IPS-18c (cell line): ENCODE data around the gene RLN3.
"Not testable (repeated sequence)": the region's sequence is repeated elsewhere in the genome, so short reads cannot be mapped to it uniquely, and the experiment has no call there.

Experiments
- H3K4me3 ChIP-seq: 2 replicates; pipeline ENCODE4 v1.7.0; 2013; ENCODE audit warnings: low read depth, mild to moderate bottlenecking, low read length, moderate library complexity; ENCODE audit not compliant: insufficient read depth
- H3K9me3 ChIP-seq: one replicate; pipeline ENCODE4 v1.6.1; 2013; ENCODE audit warnings: mild to moderate bottlenecking, low read length, moderate library complexity; ENCODE audit not compliant: control insufficient read depth, insufficient read depth

RLN3 gene

DNA sequence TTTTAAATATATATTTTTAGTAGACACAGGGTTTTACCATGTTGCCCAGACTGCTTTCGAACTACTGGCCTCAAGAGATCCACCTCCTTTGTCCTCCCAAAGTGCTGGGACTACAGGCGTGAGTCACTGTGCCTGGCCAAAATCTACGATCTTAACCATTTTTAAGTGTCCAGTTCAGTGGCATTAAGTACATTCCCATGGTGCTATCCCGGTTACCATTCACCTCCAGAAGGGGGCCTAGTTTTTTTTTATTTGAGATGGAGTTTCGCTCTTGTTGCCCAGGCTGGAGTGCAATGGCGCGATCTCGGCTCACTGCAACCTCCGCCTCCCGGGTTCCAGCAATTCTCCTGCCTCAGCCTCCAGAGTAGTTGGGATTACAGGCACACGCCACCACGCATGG is 7.2 kb downstream of the RLN3 start:
- H3K4me3 ChIP-seq, H3K9me3 ChIP-seq: not testable (repeated sequence)

DNA sequence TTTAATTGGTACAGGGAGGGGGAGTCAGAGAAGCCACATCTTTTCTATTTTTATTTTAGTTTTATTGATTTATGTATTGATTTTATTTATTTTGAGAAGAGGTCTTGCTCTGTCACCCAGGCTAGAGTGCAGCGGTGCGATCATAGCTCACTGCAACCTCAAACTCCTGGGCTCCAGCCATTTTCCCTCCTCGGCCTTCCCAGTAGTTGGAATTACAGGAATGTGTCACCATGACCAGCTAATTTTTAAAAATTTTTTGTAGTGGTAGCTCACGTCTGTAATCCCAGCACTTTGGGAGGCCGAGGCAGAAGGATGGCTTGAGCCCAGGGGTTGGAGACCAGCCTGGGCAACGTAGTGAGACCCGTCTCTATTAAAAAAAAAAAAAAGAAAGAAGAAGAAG is 7.8 kb downstream of the RLN3 start:
- H3K4me3 ChIP-seq, result no peak overlapping the region
- no peaks in the 10 kb centered on the region for H3K9me3 ChIP-seq

DNA sequence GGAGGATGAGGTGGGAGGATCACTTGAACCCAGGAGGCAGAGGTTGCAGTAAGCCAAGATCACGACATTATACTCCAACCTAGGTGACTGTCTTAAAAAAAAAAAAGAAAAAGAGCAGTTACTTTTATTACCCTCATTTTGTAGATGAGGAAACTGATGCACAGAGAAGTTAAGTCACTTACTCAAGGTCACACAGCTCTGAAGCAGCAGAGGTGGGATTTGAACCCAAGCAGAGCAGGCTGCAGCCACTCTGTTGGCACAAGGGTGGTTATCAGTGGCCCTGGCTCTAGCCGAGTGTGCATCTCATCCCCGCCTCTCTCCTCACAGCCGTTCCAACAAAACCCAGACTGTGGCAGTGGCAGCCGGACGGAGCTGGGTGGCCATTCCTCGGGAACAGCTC is 11.2 kb downstream of the RLN3 start:
- Histone ChIP-seq H3K9me3 (no peaks in the 10 kb centered on the region), H3K4me3 (no peak overlapping the region)

DNA sequence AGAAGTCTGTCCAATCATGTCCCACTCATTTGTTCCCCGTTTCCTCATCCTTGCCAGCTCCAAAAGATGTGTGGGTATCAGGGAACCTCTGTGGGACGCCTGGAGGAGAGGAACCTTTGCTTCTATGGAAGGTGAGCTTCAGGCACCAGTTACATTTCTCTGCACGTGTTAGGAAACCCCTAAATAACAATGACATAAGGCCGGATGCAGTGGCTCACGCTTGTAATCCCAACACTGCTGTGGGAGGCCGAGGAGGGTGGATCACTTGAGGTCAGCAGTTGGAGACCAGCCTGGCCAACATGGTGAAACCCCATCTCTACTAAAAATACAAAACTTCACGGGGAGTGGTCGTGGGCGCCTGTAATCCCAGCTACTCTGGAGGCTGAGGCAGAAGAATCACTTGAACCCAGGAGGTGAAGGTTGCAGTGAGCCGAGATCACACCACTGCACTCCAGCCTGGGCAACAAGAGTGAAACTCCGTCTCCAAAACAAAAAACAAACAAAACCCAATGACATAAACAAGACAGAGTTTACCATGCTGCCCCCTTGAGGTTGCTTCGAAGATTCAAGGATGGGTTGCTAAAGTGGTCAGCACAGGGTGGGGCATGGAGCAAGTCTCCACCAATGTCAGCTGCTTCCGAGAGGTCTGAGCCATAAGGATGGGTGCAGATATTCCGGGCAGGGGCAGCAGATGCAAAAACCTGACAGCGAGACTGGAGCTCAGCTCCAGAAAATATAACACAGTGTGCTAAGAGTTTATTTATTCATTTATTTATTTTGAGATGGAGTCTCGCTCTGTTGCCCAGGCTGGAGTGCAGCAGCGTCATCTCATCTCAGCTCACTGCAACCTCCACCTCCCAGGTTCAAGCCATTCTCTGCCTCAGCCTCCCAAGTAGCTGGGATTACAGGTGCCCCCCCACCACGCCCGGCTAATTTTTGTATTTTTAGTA is 15.0 kb downstream of the RLN3 start:
- not testable (repeated sequence) for H3K4me3 ChIP-seq, H3K9me3 ChIP-seq

DNA sequence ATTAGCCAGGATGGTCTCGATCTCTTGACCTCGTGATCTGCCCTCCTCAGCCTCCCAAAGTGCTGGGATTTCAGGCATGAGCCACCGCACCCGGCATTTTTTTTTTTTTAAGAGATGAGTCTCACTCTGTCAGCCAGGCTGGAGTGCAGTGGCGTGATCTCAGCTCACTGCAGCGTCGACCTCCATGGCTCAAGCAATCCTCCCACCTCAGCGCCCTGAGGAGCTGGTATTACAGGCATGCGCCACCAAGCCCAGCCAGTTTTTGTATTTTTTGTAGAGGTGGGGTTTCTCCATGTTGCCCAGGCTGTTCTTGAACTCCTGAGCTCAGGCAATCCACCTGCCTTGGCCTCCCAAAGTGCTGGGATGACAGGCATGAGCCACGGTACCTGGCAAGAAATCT is 19.9 kb downstream of the RLN3 start:
- not testable (repeated sequence) for H3K4me3 ChIP-seq

DNA sequence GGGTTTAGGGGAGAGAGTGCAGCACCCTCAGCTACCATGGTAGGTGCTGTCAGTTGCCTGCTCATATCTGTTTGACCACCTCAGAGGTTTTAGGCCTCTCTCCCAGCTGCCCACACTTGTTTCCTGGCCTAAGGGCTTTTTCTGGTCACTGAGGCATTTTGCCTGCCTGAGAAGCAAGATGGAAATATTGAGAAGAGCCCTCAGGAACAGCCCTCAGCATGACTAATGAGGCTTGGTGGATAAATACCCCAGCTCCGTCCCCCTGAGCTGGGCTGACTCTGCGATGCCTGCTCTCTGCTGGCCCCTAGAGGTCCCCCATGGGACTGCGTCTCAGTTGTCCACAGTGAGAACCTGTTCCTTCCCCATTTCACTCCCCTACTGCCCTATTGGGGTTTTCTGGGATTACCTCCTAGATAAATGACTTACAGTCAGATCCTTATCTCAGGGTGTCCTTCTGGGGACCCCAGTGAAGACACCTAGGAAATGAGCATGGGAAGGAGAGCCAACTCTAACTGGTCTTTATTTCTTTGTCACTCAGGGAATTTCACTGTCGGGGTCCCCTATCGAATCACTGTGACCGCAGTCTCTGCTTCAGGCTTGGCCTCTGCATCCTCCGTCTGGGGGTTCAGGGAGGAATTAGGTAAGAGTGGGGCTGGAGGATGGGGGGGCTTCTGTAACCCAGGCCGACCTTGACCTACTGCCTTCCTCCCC is 20.6 kb downstream of the RLN3 start:
- H3K9me3 ChIP-seq, result no peaks in the 10 kb centered on the region

More for the DNA sequence above, 19.9 kb downstream of the RLN3 start:
- H3K9me3 ChIP-seq, result not testable (repeated sequence)

DNA sequence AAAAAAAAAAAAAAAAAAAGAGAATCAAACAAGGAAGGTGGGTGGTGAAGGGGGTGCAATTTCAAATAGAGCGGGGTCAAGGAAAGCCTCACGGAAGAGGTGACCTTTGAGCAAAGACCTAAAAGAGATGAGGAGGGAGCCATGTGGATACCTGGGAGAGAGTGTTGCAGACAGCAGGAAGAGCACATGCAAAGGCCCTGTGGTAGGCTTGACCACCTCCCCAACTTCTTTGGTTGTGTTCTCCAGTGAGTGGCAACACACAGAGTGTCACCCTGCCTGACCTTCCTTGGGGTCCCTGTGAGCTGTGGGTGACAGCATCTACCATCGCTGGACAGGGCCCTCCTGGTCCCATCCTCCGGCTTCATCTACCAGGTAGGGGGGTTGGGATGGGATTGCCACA is 22.6 kb downstream of the RLN3 start:
- Histone ChIP-seq H3K9me3 (no peaks in the 10 kb centered on the region), H3K4me3 (no peak overlapping the region)

More for the DNA sequence above, 20.6 kb downstream of the RLN3 start:
- no peak overlapping the region for H3K4me3 ChIP-seq

DNA sequence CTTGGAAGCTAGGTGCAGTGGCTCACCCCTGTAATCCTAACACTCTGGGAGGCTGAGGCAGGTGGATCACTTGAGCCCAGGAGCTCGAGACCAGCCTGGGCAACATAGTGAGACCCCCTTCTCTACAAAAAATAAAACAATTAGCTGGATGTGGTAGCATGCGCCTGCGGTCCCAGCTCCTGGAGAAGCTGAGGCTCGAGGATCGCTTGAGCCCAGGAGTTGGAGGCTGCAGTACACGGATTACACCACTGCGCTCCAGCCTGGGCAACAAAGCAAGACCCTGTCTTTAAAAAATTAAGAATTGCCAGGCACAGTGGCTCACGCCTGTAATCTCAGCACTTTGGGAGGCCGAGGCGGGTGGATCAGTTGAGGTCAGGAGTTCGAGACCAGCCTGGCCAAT is 23.0 kb downstream of the RLN3 start:
- not testable (repeated sequence) for H3K9me3 ChIP-seq, H3K4me3 ChIP-seq

DNA sequence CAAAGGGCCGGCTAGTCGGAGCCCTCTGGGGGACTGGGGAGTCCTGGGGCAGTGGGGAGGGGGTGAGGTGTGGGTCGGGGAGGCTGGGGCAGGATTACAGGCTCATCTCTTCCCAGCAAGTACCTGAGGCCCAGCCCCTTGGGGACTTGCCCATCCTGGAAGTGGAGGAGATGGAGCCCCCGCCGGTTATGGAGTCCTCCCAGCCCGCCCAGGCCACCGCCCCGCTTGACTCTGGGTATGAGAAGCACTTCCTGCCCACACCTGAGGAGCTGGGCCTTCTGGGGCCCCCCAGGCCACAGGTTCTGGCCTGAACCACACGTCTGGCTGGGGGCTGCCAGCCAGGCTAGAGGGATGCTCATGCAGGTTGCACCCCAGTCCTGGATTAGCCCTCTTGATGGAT is 24.0 kb downstream of the RLN3 start:
- H3K9me3 ChIP-seq, result no peaks in the 10 kb centered on the region
- H3K4me3 ChIP-seq, result no peak overlapping the region

DNA sequence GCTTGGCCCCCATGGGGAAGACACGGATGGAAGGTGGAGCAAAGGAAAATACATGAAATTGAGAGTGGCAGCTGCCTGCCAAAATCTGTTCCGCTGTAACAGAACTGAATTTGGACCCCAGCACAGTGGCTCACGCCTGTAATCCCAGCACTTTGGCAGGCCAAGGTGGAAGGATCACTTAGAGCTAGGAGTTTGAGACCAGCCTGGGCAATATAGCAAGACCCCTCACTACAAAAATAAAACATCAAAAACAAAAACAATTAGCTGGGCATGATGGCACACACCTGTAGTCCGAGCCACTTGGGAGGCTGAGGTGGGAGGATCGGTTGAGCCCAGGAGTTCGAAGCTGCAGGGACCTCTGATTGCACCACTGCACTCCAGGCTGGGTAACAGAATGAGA is 24.5 kb downstream of the RLN3 start:
- H3K4me3 ChIP-seq, result no peak overlapping the region
- H3K9me3 ChIP-seq, result no peaks in the 10 kb centered on the region

DNA sequence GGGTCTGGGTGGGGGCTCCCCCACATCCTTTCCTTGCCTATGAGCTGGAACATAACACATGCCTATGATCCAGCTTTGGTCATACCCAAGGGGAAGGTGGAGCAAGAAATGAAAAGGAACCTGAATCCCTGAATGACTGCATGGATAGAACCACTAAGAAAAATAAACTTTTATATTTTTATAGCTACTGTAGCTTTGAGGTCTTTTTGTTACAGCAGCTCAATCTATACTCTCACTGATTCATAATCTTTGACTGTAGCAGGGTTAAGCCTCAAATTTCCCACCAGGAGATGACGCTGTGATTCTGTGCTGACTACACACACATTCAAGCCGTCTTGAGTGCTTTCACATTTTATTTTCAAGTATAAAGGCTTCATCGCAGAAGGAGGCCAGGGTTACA is 25.1 kb downstream of the RLN3 start:
- no peaks in the 10 kb centered on the region for H3K9me3 ChIP-seq
- no peak overlapping the region for H3K4me3 ChIP-seq

DNA sequence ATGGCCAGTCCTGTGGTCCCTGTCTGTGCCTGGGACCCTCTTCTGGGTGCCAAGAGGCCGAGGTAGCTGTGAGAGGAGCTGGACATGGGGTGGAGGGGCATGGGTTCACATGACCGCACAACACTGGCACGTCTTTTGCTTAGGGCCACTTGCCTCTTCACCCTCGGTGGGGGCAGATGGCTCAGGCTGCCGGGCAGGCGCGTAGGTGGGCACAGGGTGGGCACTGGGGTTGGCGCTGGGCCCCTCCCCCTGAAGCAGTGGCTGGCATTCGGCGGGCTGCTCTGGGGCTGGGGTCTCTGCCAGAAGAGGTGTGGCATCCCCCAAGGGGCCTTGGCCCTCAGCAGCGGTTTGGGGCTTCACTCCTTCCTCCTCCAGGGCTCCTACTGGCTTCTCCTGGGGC is 25.6 kb downstream of the RLN3 start:
- Histone ChIP-seq H3K4me3 (no peak overlapping the region), H3K9me3 (no peaks in the 10 kb centered on the region)

DNA sequence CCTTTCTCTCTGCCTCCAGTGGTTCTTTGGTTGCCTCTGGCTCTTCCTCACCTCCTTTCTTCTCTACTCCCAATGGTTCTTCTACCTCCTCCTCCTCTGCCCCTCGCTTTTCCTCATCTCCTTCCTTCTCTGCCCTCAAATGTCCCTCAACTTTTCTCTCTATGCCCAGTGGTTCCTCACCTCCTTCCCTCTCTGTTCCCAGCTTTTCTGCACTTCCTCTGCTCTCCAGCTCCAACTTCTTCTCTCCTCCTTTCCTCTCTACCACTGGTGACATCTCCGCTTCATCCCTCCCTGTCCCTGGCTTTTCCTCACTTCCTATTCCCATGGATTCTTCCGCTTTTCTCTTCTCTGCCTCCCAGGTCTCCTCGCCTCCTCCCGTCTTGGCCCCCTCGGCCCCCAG is 26.2 kb downstream of the RLN3 start:
- H3K4me3 ChIP-seq, result no peak overlapping the region
- H3K9me3 ChIP-seq, result no peaks in the 10 kb centered on the region

DNA sequence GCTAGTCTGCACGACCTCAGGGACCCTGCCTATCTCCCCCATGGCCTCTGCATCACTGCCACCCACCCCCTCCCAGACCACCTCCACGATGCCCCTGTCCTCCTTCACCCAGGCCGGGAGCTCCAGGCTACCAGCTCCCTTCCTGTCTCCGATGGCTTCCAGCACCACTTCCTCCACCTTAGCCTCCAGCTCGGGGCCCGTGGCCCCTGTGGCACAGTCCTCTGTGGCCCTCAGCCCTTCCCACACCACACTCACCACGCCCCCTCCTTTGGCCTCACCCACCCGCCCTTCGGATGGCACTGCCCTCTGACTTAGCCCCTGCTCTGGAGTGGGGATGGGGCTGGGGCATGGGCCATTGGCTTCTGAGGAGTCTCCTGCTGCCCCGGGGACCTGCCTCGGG is 26.8 kb downstream of the RLN3 start:
- Histone ChIP-seq H3K4me3 (no peak overlapping the region), H3K9me3 (no peaks in the 10 kb centered on the region)

DNA sequence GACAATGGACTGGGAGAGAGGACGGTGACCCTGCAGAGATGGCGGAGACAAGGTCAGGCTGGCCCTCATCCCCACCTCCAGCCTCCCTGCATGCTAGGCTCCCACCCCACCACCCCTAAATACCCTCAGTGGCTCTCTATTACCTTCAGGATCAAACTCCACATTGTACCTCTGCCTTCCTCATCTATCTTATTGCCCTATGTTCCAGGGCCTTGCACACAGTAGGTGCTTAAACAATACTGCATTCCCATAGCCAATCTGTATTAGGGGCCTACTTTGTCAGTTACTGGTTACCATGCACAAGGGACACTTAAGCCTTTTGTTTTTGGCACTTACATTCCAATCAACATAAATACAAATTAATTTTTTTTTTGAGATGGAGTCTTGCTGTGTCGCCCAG is 27.4 kb downstream of the RLN3 start:
- Histone ChIP-seq H3K9me3 (no peaks in the 10 kb centered on the region), H3K4me3 (no peak overlapping the region)

DNA sequence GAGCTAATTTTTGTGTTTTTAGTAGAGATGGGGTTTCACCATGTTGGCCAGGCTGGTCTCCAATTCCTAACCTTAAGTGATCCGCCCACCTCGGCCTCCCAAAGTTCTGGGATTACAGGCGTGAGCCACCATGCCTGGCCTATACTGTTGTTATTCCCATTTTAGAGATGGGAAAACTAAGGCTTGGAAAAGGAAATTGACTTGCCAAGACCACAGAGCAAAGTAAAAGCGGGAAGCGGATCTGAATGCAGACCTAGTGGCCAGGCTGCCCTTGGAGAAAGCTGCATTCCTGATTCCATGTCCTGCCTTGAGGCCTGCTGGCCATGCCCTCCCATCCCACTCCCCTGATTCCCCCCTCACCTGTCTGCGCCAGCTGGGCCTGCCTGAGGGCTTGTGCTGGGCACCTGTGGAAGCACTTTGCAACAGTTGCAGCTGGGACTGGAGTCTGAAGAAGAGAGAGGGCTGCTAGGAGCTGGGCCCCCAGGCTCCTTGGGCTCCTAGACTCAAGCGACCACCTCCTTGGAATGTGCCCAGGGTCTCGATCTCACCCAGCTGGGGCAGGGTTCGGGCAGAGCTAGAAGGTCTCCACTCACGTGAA is 28.2 kb downstream of the RLN3 start:
- Histone ChIP-seq H3K4me3 (no peak overlapping the region), H3K9me3 (no peaks in the 10 kb centered on the region)

DNA sequence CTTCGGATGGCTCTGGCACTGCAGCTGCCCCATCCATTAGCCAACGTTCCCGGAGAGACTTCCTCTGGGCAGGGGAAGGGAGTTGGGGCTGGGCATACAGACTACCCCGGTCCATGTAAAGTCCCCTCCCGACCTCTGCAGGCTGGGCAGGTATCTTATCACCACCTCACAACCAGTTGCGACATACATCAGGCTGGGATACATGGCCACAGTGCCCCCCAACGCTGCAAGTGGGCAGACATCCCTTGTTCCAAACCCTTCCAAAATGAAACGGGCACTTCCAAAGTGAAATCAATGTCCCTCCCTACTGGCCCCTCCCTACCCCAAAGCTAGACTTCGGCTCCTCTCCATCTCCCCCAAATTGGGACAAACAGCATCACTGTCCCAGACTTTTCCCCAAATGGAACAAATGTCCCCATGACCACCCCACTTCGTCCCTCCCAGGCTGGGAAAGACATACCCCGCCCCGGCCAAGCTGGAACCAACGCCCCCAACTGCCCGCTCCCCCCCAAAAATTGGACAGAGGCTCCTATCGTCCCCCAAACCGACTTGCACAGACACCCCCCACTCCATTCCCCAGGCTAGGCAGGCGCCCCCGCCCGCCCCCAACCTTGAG is 28.9 kb downstream of the RLN3 start:
- Histone ChIP-seq H3K4me3 (peak overlapping the region; percentile 53), H3K9me3 (no peaks in the 10 kb centered on the region)
